Measurements from ENCODE around the gene STAP2. TPM values are rescaled to one million over a fixed set of nuclear protein-coding genes. Genes with fewer than 3 reads are reported as not detected.

Gene STAP2
- total RNA-seq, 2 experiments from 2014 or later: 11.0 to 11.5 TPM

DNA sequence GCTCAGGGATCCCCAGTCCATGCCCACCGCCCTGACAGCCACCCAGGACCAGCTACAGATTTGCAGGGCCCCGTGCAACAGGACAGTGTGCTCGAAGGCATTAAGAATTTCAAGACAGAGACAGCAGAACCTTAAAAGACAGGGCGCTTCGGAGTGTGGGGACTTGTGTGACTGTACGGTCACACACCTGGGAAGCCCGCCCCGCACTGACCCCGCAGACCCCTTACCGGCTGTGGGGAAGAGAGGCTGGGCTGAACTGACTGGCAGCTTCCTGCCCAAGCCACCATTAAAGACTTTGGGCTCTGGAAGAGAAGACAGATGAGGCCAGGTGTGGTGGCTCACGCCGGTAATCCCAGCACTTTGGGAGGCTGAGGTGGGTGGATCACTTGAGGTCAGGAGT, 14.4 kb downstream of the STAP2 start:
- POLR2A ChIA-PET: interaction anchor here (1.7 kb wide), 1 partner anchor 19 kb away, joined by 3 read pairs; the partner anchor contains the start of gene MPND
- Mint-ChIP-seq H3K9me3 (ENCODE audit: low read depth) (peaks cover 2% of the 10 kb centered on the region), H3K27me3 (no peaks in the 10 kb centered on the region), H3K27ac (no peak overlapping the region), H3K4me1 (peaks cover 20% of the 10 kb centered on the region), H3K36me3 (ENCODE audit: low read depth) (peaks cover under 1% of the 10 kb centered on the region), H3K4me3 (no peak overlapping the region)
- CTCF ChIA-PET: no interaction called here
- DNase-seq: no peak
- intact Hi-C loops (cut with DNase I, micrococcal nuclease): no loop called here
- no peak for ATAC-seq

GRCh38 chr19:4323692-4324091, 14.9 kb downstream of the STAP2 start:
- no peak for DNase-seq
- no peak for ATAC-seq
- peaks cover 19% of the 10 kb centered on the region for H3K4me1 Mint-ChIP-seq
- intact Hi-C loops (cut with DNase I, micrococcal nuclease): no loop called here
- CTCF ChIA-PET: no interaction called here
- no peak overlapping the region for H3K27ac Mint-ChIP-seq
- no peak overlapping the region for H3K4me3 Mint-ChIP-seq
- peaks cover 4% of the 10 kb centered on the region for H3K9me3 Mint-ChIP-seq (ENCODE audit: low read depth)
- POLR2A ChIA-PET: interaction anchor here (0.6 to 1.7 kb wide), 2 partner anchors 20 to 22 kb away, joined by 3 to 6 read pairs; partner anchors contain the start of gene MPND
- H3K27me3 Mint-ChIP-seq: no peaks in the 10 kb centered on the region
- no peaks in the 10 kb centered on the region for H3K36me3 Mint-ChIP-seq (ENCODE audit: low read depth)

GRCh38 chr19:4322942-4323665, 15.5 kb downstream of the STAP2 start:
- no peak overlapping the region for H3K4me3 Mint-ChIP-seq
- intact Hi-C loops (cut with DNase I, micrococcal nuclease): no loop called here
- H3K9me3 Mint-ChIP-seq (ENCODE audit: low read depth): peaks cover 4% of the 10 kb centered on the region
- no peaks in the 10 kb centered on the region for H3K36me3 Mint-ChIP-seq (ENCODE audit: low read depth)
- H3K27ac Mint-ChIP-seq: no peak overlapping the region
- POLR2A ChIA-PET: interaction anchor here (0.6 to 0.9 kb wide), 2 partner anchors 22 to 42 kb away, joined by 3 to 6 read pairs; no protein-coding TSS in a partner anchor
- no peak for ATAC-seq
- no peak for DNase-seq
- H3K4me1 Mint-ChIP-seq: peaks cover 17% of the 10 kb centered on the region
- no peaks in the 10 kb centered on the region for H3K27me3 Mint-ChIP-seq
- CTCF ChIA-PET: interaction anchor here (0.9 to 1.2 kb wide), 4 partner anchors 28 to 253 kb away, joined by 3 to 4 read pairs (median 4); no protein-coding TSS in a partner anchor

DNA sequence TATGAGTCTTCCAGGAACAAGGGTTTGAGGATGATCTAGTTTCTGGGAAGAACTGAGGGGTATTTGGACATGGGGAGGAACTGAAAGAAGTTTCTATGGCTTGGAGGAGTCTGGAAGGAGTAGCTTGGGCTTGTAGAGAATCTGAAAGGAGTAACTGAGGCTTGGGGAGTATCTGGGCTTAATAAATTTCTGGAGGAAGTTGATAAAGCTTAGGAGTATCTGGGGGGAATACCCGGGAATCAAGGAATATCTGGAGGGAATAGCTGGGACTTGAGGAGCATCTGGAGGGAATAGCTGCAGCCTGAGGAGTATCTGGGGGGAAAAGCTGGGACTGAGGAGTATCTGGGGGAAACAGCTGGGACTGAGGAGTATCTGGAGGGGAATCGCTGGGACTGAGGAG, 18.2 kb downstream of the STAP2 start:
- intact Hi-C loops (cut with DNase I, micrococcal nuclease): no loop called here
- Mint-ChIP-seq H3K36me3 (ENCODE audit: low read depth) (no peaks in the 10 kb centered on the region), H3K27ac (no peak overlapping the region), H3K4me3 (no peak overlapping the region), H3K4me1 (no peaks in the 10 kb centered on the region), H3K27me3 (no peaks in the 10 kb centered on the region), H3K9me3 (ENCODE audit: low read depth) (peaks cover 4% of the 10 kb centered on the region)
- ChIA-PET POLR2A (interaction anchor here (0.6 to 1.1 kb wide), 3 partner anchors 22 to 551 kb away, joined by 3 to 4 read pairs (median 3); no protein-coding TSS in a partner anchor), CTCF (interaction anchor here (1.0 to 1.3 kb wide), 5 partner anchors 10 to 86 kb away, joined by 3 to 4 read pairs (median 4); no protein-coding TSS in a partner anchor)
- DNase-seq (no peak), ATAC-seq (no peak)

GRCh38 chr19:4319067-4319718, 19.4 kb downstream of the STAP2 start:
- no peaks in the 10 kb centered on the region for H3K36me3 Mint-ChIP-seq (ENCODE audit: low read depth)
- ChIA-PET CTCF (interaction anchor here (1.0 to 1.4 kb wide), 8 partner anchors 8 to 85 kb away, joined by 3 to 4 read pairs (median 3); no protein-coding TSS in a partner anchor), POLR2A (interaction anchor here (0.6 to 0.8 kb wide), 3 partner anchors 10 to 113 kb away, joined by 3 to 5 read pairs (median 4); no protein-coding TSS in a partner anchor)
- intact Hi-C loops (cut with DNase I, micrococcal nuclease): no loop called here
- H3K9me3 Mint-ChIP-seq (ENCODE audit: low read depth): peaks cover 4% of the 10 kb centered on the region
- H3K4me3 Mint-ChIP-seq: no peak overlapping the region
- no peaks in the 10 kb centered on the region for H3K27me3 Mint-ChIP-seq
- DNase-seq (no peak), ATAC-seq (no peak)
- no peak overlapping the region for H3K27ac Mint-ChIP-seq
- H3K4me1 Mint-ChIP-seq: no peaks in the 10 kb centered on the region

DNA sequence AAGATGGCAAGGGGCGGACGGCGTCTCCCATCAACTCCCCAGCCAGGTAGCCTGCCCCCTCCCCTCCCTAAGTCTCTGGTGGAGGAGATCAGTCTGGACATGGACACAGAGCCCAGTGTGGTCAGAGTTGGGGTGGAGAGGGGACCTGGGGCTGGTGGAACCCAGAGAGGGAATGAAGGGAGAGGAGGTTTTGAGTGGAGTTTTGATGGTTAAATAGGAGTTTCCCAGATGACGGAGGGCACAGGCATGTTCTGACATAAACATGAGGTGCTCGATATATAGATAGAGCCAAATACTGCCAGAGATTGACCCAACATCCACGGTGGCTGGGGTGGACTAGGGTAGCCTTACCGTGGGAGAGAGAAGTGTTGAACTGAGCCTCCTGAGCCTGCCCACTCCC, 20.2 kb downstream of the STAP2 start:
- DNase-seq: no peak
- Mint-ChIP-seq H3K4me3 (no peak overlapping the region), H3K27ac (no peak overlapping the region), H3K4me1 (no peaks in the 10 kb centered on the region), H3K27me3 (no peaks in the 10 kb centered on the region), H3K9me3 (ENCODE audit: low read depth) (peaks cover 4% of the 10 kb centered on the region), H3K36me3 (ENCODE audit: low read depth) (no peaks in the 10 kb centered on the region)
- intact Hi-C loops (cut with DNase I, micrococcal nuclease): no loop called here
- ChIA-PET CTCF (interaction anchor here (1.1 kb wide), 1 partner anchor 21 kb away, joined by 3 read pairs; no protein-coding TSS in a partner anchor), POLR2A (interaction anchor here (0.8 kb wide), 1 partner anchor 9 kb away, joined by 4 read pairs; no protein-coding TSS in a partner anchor)
- no peak for ATAC-seq

DNA sequence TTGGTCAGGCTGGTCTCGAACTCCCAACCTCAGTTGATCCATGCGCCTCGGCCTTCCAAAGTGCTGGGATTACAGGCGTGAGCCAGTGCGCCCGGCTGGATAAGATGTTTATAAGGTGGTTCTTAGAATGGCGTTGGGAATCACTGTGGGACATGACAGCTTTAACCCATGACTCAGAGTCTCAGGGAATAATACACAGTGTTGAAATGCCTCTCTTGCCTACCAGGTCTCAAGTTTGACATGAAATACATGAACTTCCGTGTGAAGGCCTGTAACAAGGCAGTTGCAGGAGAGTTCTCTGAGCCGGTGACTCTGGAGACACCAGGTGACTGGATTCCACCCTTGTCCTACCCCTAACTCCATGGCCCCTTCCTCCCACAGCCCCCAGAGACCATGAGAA, 21.7 kb downstream of the STAP2 start:
- intact Hi-C loops (cut with DNase I, micrococcal nuclease): no loop called here
- Mint-ChIP-seq H3K36me3 (ENCODE audit: low read depth) (no peaks in the 10 kb centered on the region), H3K9me3 (ENCODE audit: low read depth) (peaks cover 4% of the 10 kb centered on the region), H3K4me3 (no peak overlapping the region), H3K27me3 (no peaks in the 10 kb centered on the region), H3K4me1 (no peaks in the 10 kb centered on the region), H3K27ac (no peak overlapping the region)
- DNase-seq: no peak
- CTCF ChIA-PET: interaction anchor here (1.0 kb wide), 1 partner anchor 11 kb away, joined by 3 read pairs; no protein-coding TSS in a partner anchor
- no peak for ATAC-seq
- POLR2A ChIA-PET: no interaction called here

GRCh38 chr19:4313847-4314490, 24.7 kb downstream of the STAP2 start:
- no peak overlapping the region for H3K4me3 Mint-ChIP-seq
- H3K9me3 Mint-ChIP-seq (ENCODE audit: low read depth): no peaks in the 10 kb centered on the region
- H3K4me1 Mint-ChIP-seq: no peaks in the 10 kb centered on the region
- H3K27ac Mint-ChIP-seq: no peak overlapping the region
- no peak for ATAC-seq
- POLR2A ChIA-PET: no interaction called here
- no peaks in the 10 kb centered on the region for H3K27me3 Mint-ChIP-seq
- CTCF ChIA-PET: no interaction called here
- no peak for DNase-seq
- peaks cover 5% of the 10 kb centered on the region for H3K36me3 Mint-ChIP-seq (ENCODE audit: low read depth)
- intact Hi-C loops (cut with DNase I, micrococcal nuclease): no loop called here

DNA sequence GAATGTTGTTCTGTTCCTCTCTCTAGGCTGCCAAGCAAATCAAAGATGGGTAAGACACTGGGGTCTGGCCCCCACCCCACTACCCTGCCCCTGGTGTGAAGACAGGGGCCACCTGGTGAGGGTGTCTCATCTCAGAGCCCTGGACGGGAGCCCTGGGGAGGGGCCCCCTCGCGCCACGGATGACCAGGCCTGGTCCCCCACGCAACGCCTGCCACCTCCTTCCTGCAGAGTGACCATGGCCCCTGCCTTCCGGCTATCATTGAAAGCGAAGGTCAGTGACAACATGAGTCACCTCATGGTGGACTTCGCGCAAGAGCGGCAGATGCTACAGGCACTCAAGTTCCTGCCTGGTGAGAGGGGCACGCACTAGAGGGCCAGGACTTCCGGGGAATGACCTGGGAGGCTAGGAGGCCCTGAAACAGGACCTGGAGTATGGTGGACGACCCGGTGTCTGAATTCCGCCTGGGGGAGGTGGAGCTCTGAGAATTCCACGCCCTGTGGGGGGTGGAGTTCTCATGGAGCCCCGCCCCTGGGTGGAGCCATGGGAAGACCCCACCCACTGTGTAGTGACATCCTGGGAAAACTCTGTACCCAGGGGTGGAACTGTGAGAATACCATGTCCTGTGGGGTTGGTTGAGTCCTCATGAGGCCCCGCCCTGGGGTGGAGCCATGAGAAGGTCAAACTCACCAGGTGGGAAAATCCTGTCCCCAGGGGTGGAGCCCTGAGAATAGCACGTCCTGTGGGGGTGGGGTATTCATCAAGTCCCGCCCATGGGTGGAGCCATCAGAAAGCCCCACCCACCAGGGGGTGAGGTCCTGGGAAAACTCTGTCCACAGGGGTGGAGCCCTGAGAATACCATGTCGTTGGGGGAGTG, 28.1 kb downstream of the STAP2 start:
- H3K36me3 Mint-ChIP-seq (ENCODE audit: low read depth): peaks cover 5% of the 10 kb centered on the region
- ATAC-seq (peak; percentile 74), DNase-seq (peak; percentile 52)
- no peak overlapping the region for H3K27ac Mint-ChIP-seq
- H3K9me3 Mint-ChIP-seq (ENCODE audit: low read depth): no peaks in the 10 kb centered on the region
- ChIA-PET CTCF (interaction anchor here (1.6 kb wide), 1 partner anchor 9 kb away, joined by 4 read pairs; no protein-coding TSS in a partner anchor), POLR2A (no interaction called here)
- intact Hi-C loops (cut with DNase I, micrococcal nuclease): no loop called here
- no peak overlapping the region for H3K4me3 Mint-ChIP-seq
- no peaks in the 10 kb centered on the region for H3K27me3 Mint-ChIP-seq
- H3K4me1 Mint-ChIP-seq: no peaks in the 10 kb centered on the region

- DNase-seq: no peak
- intact Hi-C loops (cut with DNase I, micrococcal nuclease): no loop called here
- ATAC-seq: no peak
- Mint-ChIP-seq H3K27me3 (no peaks in the 10 kb centered on the region), H3K4me3 (peak overlapping the region; percentile 66), H3K36me3 (ENCODE audit: low read depth) (peaks cover 5% of the 10 kb centered on the region), H3K27ac (no peak overlapping the region), H3K9me3 (ENCODE audit: low read depth) (no peaks in the 10 kb centered on the region), H3K4me1 (peaks cover 31% of the 10 kb centered on the region)
- ChIA-PET CTCF (interaction anchor here (0.6 kb wide), 1 partner anchor 46 kb away, joined by 3 read pairs; no protein-coding TSS in a partner anchor), POLR2A (no interaction called here)
Observed at GRCh38 chr19:4305659-4306058, 33.0 kb downstream of the STAP2 start.

Data from activated CD4-positive, alpha-beta T cell treated with anti-CD3 and anti-CD28 coated beads for 36 hours (primary cell).